H1 (cell line): Measurements from ENCODE around the gene RFT1.

Experiments used
- CTCF ChIP-seq, 3 experiments: IDR thresholded peaks; 1 replicate in 2 of 3; 2 replicates in 1 of 3; pipeline versions ENCODE4 v1.5.1 to v1.6.1; 2011; ENCODE audit warnings: low read length in 3 of 3, mild to moderate bottlenecking in 3 of 3, inconsistent platforms in 2 of 3, low read depth in 1 of 3, moderate library complexity in 1 of 3; ENCODE audit not compliant: insufficient read depth in 1 of 3; ENCODE audit errors: control extremely low read depth in 1 of 3
- KDM5A ChIP-seq: fragments of 200-600 bp; IDR thresholded peaks from 2 replicates; pipeline ENCODE4 v1.7.1; 2012; ENCODE audit warnings: mild to moderate bottlenecking, low read length, inconsistent platforms, mixed read lengths
- RAD21 ChIP-seq, 2 experiments: IDR thresholded peaks in 1 of 2; conservative IDR thresholded peaks in 1 of 2; 2 replicates each; pipeline ENCODE4 v1.6.1; 2011; ENCODE audit warnings: low read depth in 2 of 2, low read length in 2 of 2, improper control_type of control experiment in 1 of 2, inconsistent platforms in 1 of 2, mild to moderate bottlenecking in 1 of 2, moderate library complexity in 1 of 2
- SIN3A ChIP-seq, 2 experiments: IDR thresholded peaks in 1 of 2; conservative IDR thresholded peaks in 1 of 2; 2 replicates each; pipeline ENCODE4 v1.6.1; 2011 to 2012; ENCODE audit warnings: low read length in 2 of 2, improper control_type of control experiment in 1 of 2, low read depth in 1 of 2, mild to moderate bottlenecking in 1 of 2
- SP2 ChIP-seq: IDR thresholded peaks from 2 replicates; pipeline ENCODE4 v1.6.1; 2012; ENCODE audit warnings: mild to moderate bottlenecking, low read length, inconsistent platforms
- TCF12 ChIP-seq: IDR thresholded peaks from 2 replicates; pipeline ENCODE4 v1.6.1; 2011; ENCODE audit warnings: low read depth, mild to moderate bottlenecking, low read length
- YY1 ChIP-seq: IDR thresholded peaks from 2 replicates; pipeline ENCODE4 v1.6.1; 2011; ENCODE audit warnings: low read depth, mild to moderate bottlenecking, low read length

GRCh38 chr3:53079147-53079546 is 51.1 kb downstream of the RFT1 start:
- TF ChIP-seq SP2 (no peak), CTCF (IDR thresholded peaks at IDR 0.05; ENCODE audit: control extremely low read depth in 1 of 3, insufficient read depth in 1 of 3, low read depth in 1 of 3, low read length in 3 of 3) (no peak), RAD21 (IDR thresholded peaks at IDR 0.05 in 1 of 2, conservative IDR thresholded peaks at IDR 0.05 in 1 of 2; ENCODE audit: low read depth in 2 of 2, low read length in 2 of 2) (no peak), YY1 (no peak), TCF12 (no peak), KDM5A (no peak), SIN3A (conservative IDR thresholded peaks at IDR 0.05 in 1 of 2, IDR thresholded peaks at IDR 0.05 in 1 of 2; ENCODE audit: low read depth in 1 of 2, low read length in 2 of 2) (no peak)
